Measurements from ENCODE around the gene MAEA. TPM values are rescaled to one million over a fixed set of nuclear protein-coding genes. Genes with fewer than 3 reads are reported as not detected.

MAEA gene
- total RNA-seq: 10 to 100 TPM; 25.2 to 29.4 TPM

- intact Hi-C loops (cut with micrococcal nuclease): loop anchor here (1.0 to 5.0 kb wide), 7 partner anchors 17 to 507 kb away; partner anchors contain the start of genes CTBP1, TACC3, TMEM129 and UVSSA
- Mint-ChIP-seq H3K4me3 (peak within 1 kb of the TSS; percentile 87), H3K36me3 (ENCODE audit: low read depth) (peaks cover 2% of the 10 kb centered on the region), H3K4me1 (ENCODE audit: low read depth) (peaks cover 40% of the 10 kb centered on the region), H3K9me3 (peaks cover 3% of the 10 kb centered on the region), H3K27ac (peak within 1 kb of the TSS; percentile 82), H3K27me3 (ENCODE audit: low read depth) (no peaks in the 10 kb centered on the region)
- CTCF ChIA-PET: interaction anchor here (1.0 to 2.0 kb wide), 7 partner anchors 21 to 403 kb away, joined by 3 to 10 read pairs (median 3); no protein-coding TSS in a partner anchor
- peak; percentile 98 for DNase-seq
Observed at GRCh38 chr4:1289207-1290164, at the start of gene MAEA. TSS of gene MAEA (plus strand) at chr4:1289891. CDS start at chr4:1289914, 23 bp downstream.

GRCh38 chr4:1239950-1240307, 49.8 kb upstream of the MAEA start:
- no peak overlapping the region for H3K27ac Mint-ChIP-seq

GRCh38 chr4:1240721-1241465, 48.8 kb upstream of the MAEA start:
- no peak for DNase-seq
- intact Hi-C loops (cut with micrococcal nuclease): no loop called here
- H3K27me3 Mint-ChIP-seq (ENCODE audit: low read depth): no peaks in the 10 kb centered on the region
- CTCF ChIA-PET: interaction anchor here (1.2 kb wide), 1 partner anchor 28 kb away, joined by 3 read pairs; no protein-coding TSS in a partner anchor
- H3K4me1 Mint-ChIP-seq (ENCODE audit: low read depth): peaks cover 32% of the 10 kb centered on the region
- no peak overlapping the region for H3K27ac Mint-ChIP-seq
- H3K4me3 Mint-ChIP-seq: no peak overlapping the region
- H3K36me3 Mint-ChIP-seq (ENCODE audit: low read depth): peaks cover 4% of the 10 kb centered on the region
- H3K9me3 Mint-ChIP-seq: no peaks in the 10 kb centered on the region

More at GRCh38 chr4:1239950-1240307, 49.8 kb upstream of the MAEA start:
- CTCF ChIA-PET: no interaction called here
- Mint-ChIP-seq H3K4me3 (no peak overlapping the region), H3K9me3 (no peaks in the 10 kb centered on the region), H3K36me3 (ENCODE audit: low read depth) (peaks cover 11% of the 10 kb centered on the region), H3K4me1 (ENCODE audit: low read depth) (peaks cover 22% of the 10 kb centered on the region), H3K27me3 (ENCODE audit: low read depth) (no peaks in the 10 kb centered on the region)
- no peak for DNase-seq
- intact Hi-C loops (cut with micrococcal nuclease): no loop called here

GRCh38 chr4:1241466-1241935, 48.2 kb upstream of the MAEA start:
- Mint-ChIP-seq H3K27me3 (ENCODE audit: low read depth) (no peaks in the 10 kb centered on the region), H3K4me1 (ENCODE audit: low read depth) (peaks cover 38% of the 10 kb centered on the region), H3K27ac (no peak overlapping the region), H3K36me3 (ENCODE audit: low read depth) (peaks cover 4% of the 10 kb centered on the region), H3K4me3 (no peak overlapping the region), H3K9me3 (no peaks in the 10 kb centered on the region)
- CTCF ChIA-PET: interaction anchor here (1.2 kb wide), 1 partner anchor 27 kb away, joined by 3 read pairs; no protein-coding TSS in a partner anchor
- intact Hi-C loops (cut with micrococcal nuclease): no loop called here
- DNase-seq: no peak

- CTCF ChIA-PET: no interaction called here
- Mint-ChIP-seq H3K27ac (no peak overlapping the region), H3K9me3 (no peaks in the 10 kb centered on the region), H3K4me3 (no peak overlapping the region), H3K27me3 (ENCODE audit: low read depth) (no peaks in the 10 kb centered on the region), H3K4me1 (ENCODE audit: low read depth) (peaks cover 43% of the 10 kb centered on the region), H3K36me3 (ENCODE audit: low read depth) (peaks cover 5% of the 10 kb centered on the region)
- intact Hi-C loops (cut with micrococcal nuclease): no loop called here
- DNase-seq: no peak
Observed at GRCh38 chr4:1241936-1242505, 47.7 kb upstream of the MAEA start.

GRCh38 chr4:1242506-1243450, 46.9 kb upstream of the MAEA start:
- H3K9me3 Mint-ChIP-seq: no peaks in the 10 kb centered on the region
- H3K27ac Mint-ChIP-seq: no peak overlapping the region
- no peaks in the 10 kb centered on the region for H3K27me3 Mint-ChIP-seq (ENCODE audit: low read depth)
- H3K36me3 Mint-ChIP-seq (ENCODE audit: low read depth): peaks cover 7% of the 10 kb centered on the region
- H3K4me1 Mint-ChIP-seq (ENCODE audit: low read depth): peaks cover 44% of the 10 kb centered on the region
- CTCF ChIA-PET: interaction anchor here (2.2 kb wide), 1 partner anchor 26 kb away, joined by 9 read pairs; no protein-coding TSS in a partner anchor
- intact Hi-C loops (cut with micrococcal nuclease): no loop called here
- no peak overlapping the region for H3K4me3 Mint-ChIP-seq
- DNase-seq: no peak

GRCh38 chr4:1243451-1244080, 46.1 kb upstream of the MAEA start:
- Mint-ChIP-seq H3K36me3 (ENCODE audit: low read depth) (peaks cover 5% of the 10 kb centered on the region), H3K27me3 (ENCODE audit: low read depth) (no peaks in the 10 kb centered on the region), H3K4me3 (no peak overlapping the region), H3K9me3 (no peaks in the 10 kb centered on the region), H3K4me1 (ENCODE audit: low read depth) (peaks cover 44% of the 10 kb centered on the region), H3K27ac (no peak overlapping the region)
- DNase-seq: no peak
- intact Hi-C loops (cut with micrococcal nuclease): no loop called here
- CTCF ChIA-PET: interaction anchor here (1.1 to 2.2 kb wide), 2 partner anchors 25 to 27 kb away, joined by 3 to 9 read pairs; no protein-coding TSS in a partner anchor

- Mint-ChIP-seq H3K9me3 (no peaks in the 10 kb centered on the region), H3K4me3 (no peak overlapping the region), H3K27me3 (ENCODE audit: low read depth) (no peaks in the 10 kb centered on the region), H3K4me1 (ENCODE audit: low read depth) (peaks cover 44% of the 10 kb centered on the region), H3K27ac (no peak overlapping the region), H3K36me3 (ENCODE audit: low read depth) (peaks cover 5% of the 10 kb centered on the region)
- intact Hi-C loops (cut with micrococcal nuclease): no loop called here
- CTCF ChIA-PET: interaction anchor here (1.1 to 2.2 kb wide), 2 partner anchors 24 to 27 kb away, joined by 3 to 9 read pairs; no protein-coding TSS in a partner anchor
- no peak for DNase-seq
Observed at GRCh38 chr4:1244081-1244977, 45.4 kb upstream of the MAEA start.

- Mint-ChIP-seq H3K36me3 (ENCODE audit: low read depth) (peaks cover 4% of the 10 kb centered on the region), H3K27ac (peak overlapping the region; percentile 41), H3K9me3 (no peaks in the 10 kb centered on the region), H3K27me3 (ENCODE audit: low read depth) (no peaks in the 10 kb centered on the region), H3K4me1 (ENCODE audit: low read depth) (peaks cover 48% of the 10 kb centered on the region), H3K4me3 (peak overlapping the region; percentile 24)
- intact Hi-C loops (cut with micrococcal nuclease): loop anchor here (5.0 kb wide), 3 partner anchors 233 to 612 kb away; partner anchors contain the start of genes FGFRL1 and LETM1
- CTCF ChIA-PET: interaction anchor here (2.2 kb wide), 1 partner anchor 23 kb away, joined by 9 read pairs; no protein-coding TSS in a partner anchor
- no peak for DNase-seq
Observed at GRCh38 chr4:1244978-1245471, 44.7 kb upstream of the MAEA start.

Measured in activated naive CD4-positive, alpha-beta T cell treated with anti-CD3 and anti-CD28 coated beads for 36 hours (primary cell).